AG04449 (cell line): ENCODE results near the gene RAN.
A peak's percentile ranks its signal among the peaks of the same experiment; 100 is the strongest.

ENCODE experiments used
- CTCF ChIA-PET: fragments of 350-600 bp; formaldehyde crosslinking; extraction: SDS; loops from one replicate; lab custom pipeline; 2021; ENCODE audit warnings: antibody characterized with exemption; lab: Yijun Ruan, JAX
- POLR2A ChIA-PET: fragments of 400-600, 350-600 bp; formaldehyde crosslinking; extraction: SDS; loops from one replicate; lab custom pipeline; 2020; ENCODE audit warnings: antibody characterized with exemption, inconsistent platforms; lab: Yijun Ruan, JAX
- DNase-seq: peaks from one replicate; pipeline ENCODE4 v3.0.0-alpha.2; 2010; ENCODE audit warnings: low read depth, low spot score
- H3K4me3 ChIP-seq: 2 replicates; pipeline ENCODE4 v1.5.1; 2011; ENCODE audit warnings: low read depth, mild to moderate bottlenecking, control low read depth, low read length
- TF ChIP-seq, protein P1 (sequence below): IDR thresholded peaks from one replicate; pipeline ENCODE4 v1.5.1; 2011; ENCODE audit warnings: mild to moderate bottlenecking, moderate library complexity, low read length, control low read depth, inconsistent platforms; ENCODE audit not compliant: insufficient read depth; ENCODE audit errors: missing control alignments

Gene RAN

DNA sequence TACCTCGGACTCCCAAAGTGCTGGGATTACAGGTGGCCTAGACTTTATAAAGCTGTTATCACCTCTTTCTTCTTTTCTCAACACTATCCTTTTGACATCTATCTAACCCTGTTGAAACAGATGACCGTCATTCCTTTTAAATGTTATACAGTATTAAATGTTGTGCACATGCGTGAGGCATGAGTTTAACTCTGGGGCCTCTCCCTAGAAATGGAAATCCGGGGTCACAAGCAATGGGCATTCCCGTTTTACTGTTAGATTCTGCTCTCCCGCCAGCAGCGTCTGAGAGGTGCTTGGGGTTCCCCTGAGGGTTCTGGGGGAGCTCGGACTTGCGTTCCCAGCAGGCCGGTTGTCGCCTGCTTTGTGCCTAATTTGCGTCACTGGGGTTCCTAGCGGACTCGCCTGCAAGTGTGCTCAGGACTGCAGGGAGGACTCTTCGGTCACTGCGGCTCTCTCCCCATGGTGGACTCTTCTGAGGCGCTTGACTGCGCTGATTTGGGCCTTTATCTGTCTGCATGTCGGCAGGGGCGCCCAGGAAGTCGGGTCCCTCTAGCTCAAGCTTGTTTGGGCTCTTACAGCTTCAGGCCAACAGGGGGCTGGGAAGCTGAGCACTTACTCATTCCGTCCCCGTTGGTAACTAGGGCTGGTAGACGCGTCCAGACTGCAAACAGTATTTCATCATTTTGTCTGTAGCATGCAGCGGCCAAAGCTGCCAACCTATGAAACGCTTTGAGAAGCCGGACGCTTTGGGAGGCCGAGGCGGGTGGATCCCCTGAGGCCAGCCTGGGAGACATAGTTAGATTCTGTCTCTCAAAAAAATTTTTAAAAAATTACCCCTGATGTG is 1.2 kb upstream of the RAN start:
- ChIA-PET CTCF (interaction anchor here (0.7 to 2.2 kb wide), 9 partner anchors 9 to 94 kb away, joined by 3 to 8 read pairs (median 4); partner anchors contain the start of gene STX2), POLR2A (interaction anchor here (0.7 to 1.1 kb wide), 2 partner anchors 44 to 105 kb away, joined by 3 read pairs; no protein-coding TSS in a partner anchor)
- TF ChIP-seq, protein P1, sequence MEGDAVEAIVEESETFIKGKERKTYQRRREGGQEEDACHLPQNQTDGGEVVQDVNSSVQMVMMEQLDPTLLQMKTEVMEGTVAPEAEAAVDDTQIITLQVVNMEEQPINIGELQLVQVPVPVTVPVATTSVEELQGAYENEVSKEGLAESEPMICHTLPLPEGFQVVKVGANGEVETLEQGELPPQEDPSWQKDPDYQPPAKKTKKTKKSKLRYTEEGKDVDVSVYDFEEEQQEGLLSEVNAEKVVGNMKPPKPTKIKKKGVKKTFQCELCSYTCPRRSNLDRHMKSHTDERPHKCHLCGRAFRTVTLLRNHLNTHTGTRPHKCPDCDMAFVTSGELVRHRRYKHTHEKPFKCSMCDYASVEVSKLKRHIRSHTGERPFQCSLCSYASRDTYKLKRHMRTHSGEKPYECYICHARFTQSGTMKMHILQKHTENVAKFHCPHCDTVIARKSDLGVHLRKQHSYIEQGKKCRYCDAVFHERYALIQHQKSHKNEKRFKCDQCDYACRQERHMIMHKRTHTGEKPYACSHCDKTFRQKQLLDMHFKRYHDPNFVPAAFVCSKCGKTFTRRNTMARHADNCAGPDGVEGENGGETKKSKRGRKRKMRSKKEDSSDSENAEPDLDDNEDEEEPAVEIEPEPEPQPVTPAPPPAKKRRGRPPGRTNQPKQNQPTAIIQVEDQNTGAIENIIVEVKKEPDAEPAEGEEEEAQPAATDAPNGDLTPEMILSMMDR: peak; percentile 70
- DNase-seq: peak; percentile 58
- H3K4me3 ChIP-seq: peak overlapping the region; percentile 69

- H3K4me3 ChIP-seq: peak overlapping the region; percentile 76
- no peak for DNase-seq
- CTCF ChIA-PET: interaction anchor here (0.6 to 1.7 kb wide), 2 partner anchors 43 to 46 kb away, joined by 3 to 5 read pairs; no protein-coding TSS in a partner anchor
- TF ChIP-seq, protein P1: no peak
- POLR2A ChIA-PET: no interaction called here
Observed at GRCh38 chr12:130872179-130873096, 572 bp downstream of the RAN start.

DNA sequence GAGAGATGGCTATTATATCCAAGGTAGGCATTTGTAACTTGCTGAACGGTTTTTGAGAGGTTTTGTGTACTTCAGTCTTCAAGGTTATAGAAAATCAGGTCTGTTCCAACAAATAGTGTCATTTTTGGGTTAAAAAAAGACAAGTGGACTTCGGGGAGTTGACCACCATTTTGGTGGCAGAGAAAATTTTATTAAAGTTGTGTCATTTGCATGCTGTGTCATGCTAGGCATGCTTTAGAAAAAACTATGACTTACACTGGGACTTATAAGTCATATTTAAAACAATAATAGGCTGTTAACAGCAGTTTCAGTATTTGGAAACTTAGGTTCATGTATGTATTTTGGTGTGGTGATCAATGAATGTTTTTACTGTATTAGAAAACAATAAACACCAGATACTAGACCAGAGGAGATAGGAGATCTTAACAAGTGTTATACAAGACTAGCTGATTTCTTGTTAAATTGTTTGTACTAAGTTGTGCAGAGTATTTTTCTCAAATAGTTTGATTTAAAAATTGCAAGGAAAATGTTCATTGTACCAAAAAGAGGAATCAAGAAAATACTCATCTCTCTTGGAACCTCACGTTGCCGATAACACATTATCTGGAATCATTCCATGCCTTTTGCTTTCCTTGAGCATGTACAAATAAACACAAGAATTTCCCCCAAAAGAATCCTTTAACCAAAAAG is 1.4 kb downstream of the RAN start:
- H3K4me3 ChIP-seq: peak overlapping the region; percentile 76
- CTCF ChIA-PET: interaction anchor here (1.7 kb wide), 1 partner anchor 47 kb away, joined by 5 read pairs; no protein-coding TSS in a partner anchor
- POLR2A ChIA-PET: no interaction called here
- DNase-seq: no peak
- TF ChIP-seq, protein P1: no peak

DNA sequence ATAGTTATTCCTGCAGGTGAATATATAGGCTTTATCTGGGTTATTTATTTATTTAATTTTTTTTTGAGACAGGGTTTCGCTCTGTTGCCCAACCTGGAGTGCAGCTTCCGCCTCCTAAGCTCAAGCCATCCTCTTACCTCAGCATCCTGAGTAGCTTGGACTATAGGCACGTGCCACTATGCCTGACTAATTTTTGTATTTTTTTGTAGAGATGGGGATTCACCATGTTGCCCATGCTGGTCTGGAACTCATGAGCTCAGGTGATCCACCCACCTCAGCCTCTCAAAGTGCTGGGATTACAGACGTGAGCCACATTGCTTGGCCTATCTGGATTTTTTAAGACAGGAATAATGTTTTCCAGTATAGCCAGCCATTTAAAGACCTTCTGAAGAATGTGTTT is 2.0 kb downstream of the RAN start:
- DNase-seq: no peak
- CTCF ChIA-PET: interaction anchor here (1.7 kb wide), 1 partner anchor 48 kb away, joined by 5 read pairs; no protein-coding TSS in a partner anchor
- no peak overlapping the region for H3K4me3 ChIP-seq
- TF ChIP-seq, protein P1: no peak
- POLR2A ChIA-PET: no interaction called here

- TF ChIP-seq, protein P1: no peak
- no peak overlapping the region for H3K4me3 ChIP-seq
- ChIA-PET POLR2A (no interaction called here), CTCF (interaction anchor here (1.7 kb wide), 1 partner anchor 48 kb away, joined by 5 read pairs; no protein-coding TSS in a partner anchor)
- DNase-seq: no peak
Observed at GRCh38 chr12:130874696-130875095, 2.8 kb downstream of the RAN start.
